ENCODE measurements around the gene C4orf50.

Gene C4orf50

DNA sequence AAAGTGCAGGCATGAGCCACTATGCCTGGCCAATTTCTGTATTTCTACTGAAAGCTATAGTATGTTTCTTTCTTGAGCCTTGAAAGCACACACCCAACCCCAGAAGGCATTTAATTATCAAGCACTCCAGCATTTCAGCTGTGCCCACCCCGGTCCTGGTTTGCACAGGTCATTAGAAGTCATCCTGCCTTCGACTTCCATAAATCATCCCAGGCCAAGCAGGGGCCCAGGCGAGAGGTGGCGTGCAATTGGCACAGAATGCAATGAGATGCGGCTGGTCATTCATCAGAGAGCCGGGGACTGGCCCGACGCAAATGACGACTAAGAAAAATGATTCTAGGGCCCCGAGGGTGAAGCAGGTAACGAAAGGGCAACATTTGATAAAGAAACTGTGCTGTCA, 100.6 kb downstream of the C4orf50 start:
- DNase-seq = no peak

DNA sequence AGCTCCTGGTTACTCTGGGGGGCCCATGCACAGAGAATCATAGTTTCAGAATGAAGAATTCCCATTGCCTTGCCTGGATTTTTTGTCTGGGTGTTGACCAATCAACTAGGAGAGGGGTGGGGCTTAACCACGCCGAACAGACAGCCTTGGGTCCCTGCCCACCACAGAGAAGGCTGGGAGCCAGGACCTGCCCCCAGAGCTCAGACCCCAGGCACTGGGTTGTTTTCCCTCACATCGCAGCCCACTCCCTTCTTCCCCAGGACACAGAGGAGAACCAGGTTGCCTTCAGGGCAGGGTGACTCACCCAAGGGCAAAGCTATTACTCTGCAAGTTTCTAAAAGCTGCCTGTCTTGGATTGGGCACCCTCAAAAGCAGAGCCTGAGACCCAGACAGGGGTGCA, 102.0 kb downstream of the C4orf50 start:
- no peak for DNase-seq

DNA sequence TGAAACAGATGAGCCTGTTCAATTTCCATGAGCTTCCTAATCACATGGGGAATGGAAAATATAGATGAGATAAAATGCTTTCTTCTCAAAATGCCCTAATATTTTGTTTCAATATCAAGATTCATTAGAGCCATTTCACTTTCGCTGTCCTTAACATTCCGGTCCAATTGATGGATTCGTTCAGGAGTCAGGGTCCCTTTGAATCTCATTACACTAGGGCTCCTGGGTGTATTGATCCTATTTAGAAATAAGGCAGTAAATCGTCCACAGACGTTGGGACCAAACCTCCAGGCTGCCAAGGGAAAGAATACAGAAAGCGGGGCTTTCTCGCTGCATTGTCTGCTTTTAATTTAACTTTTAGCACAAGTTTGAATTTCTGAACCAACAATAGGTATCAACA, 104.8 kb downstream of the C4orf50 start:
- no peak for DNase-seq

DNA sequence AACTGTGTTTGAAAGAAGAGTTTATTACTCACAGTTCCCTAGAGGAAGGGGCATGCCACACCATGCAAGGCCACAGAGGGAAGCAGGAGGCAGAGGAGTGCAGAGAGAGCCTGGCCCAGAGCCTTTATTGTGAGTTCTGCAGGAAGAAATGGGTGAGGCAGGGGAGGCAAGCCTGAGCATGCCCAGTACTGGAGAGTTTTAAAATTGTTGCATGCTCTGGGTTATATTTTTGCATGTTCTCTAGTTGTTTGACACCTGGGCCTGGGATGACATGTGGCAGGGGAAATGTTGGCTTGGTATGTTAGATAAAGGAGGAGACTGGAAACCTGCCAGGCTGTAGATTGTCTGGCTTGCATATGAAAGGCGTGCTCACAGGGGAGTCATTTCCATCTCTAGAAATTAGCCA, 105.6 kb downstream of the C4orf50 start:
- no peak for DNase-seq

DNA sequence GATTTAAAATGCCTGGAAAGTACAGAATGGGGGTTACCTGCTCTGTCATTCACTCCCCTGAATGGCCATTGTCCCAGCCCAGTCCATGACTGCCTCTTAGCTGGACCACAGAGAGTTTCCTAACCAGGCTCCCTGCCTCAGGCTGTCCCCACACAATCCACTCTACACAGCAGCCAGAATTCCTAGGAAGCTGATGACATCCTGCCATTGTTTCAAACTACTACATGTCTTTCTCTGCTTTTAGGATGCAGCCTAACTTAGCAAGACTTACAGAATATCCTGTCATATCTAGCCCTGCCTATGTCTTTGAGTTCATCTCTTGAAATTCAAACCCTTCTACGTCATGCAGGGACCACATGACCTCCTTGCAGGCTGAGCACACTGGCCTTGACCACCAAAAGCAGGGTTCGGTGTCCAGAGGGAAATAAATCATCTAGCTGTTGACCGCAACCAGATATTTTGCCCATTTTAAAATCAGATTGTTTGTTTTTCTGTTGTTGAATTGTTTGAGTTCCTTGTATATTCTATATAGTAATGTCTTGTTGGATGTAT, 109.3 kb downstream of the C4orf50 start:
- DNase-seq = no peak

DNA sequence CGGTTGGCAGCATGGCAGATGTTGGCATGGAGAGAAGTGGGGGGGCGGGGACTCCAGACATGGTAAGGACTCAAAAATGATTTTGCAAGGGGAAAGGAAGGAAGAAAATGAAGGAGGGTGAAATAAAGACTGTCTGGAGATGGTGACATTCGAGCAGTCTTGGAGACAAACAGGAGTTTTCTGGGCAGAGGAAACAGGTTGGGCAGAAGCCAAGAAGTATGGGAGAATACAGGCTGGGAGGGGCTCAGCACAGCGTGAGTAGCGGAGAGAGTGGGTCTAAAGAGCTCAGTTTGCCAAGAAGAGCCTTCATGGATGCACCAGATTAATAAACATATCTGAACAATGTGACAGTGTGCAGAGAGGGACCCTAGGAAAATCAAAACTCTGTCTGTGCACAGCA, 112.0 kb downstream of the C4orf50 start:
- no peak for DNase-seq

DNA sequence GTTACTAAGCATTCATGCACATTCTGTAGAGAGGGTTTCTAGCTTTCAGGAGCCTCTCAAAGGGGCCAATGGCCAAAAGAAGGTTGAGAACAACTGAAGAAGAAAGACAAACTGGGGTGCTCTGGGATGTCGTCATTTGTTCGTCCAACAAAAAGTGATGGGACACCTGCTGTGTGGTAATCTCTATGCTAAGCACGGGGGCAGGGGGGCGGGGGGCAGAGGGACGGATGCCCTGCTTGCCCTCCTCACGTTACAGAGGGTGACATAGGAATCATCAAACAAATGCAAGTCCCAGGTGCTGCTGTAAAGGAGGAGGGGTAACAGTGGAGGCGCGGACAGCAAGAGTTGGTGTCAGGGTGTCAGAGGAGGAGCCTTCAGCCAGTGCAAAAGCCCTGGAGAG, 112.5 kb downstream of the C4orf50 start:
- no peak for DNase-seq

DNA sequence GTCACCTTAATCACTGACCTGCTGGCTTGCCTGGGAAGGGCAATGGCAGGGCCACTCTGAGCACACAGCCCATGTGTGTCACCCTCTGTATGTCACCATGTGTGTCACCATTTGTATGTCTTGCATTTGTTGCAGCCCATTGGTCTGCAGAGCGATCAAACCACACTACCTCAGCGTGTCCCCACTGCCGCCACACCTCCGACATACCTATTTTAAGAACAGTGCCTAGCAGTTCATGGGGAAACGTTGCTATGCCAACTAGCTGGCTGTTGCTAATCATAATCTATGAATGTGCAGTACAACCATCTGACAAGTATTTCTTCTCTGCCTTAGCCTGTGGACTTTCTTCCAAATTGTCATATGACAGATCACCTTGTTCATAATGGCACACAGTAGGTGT, 117.4 kb downstream of the C4orf50 start:
- DNase-seq = no peak

DNA sequence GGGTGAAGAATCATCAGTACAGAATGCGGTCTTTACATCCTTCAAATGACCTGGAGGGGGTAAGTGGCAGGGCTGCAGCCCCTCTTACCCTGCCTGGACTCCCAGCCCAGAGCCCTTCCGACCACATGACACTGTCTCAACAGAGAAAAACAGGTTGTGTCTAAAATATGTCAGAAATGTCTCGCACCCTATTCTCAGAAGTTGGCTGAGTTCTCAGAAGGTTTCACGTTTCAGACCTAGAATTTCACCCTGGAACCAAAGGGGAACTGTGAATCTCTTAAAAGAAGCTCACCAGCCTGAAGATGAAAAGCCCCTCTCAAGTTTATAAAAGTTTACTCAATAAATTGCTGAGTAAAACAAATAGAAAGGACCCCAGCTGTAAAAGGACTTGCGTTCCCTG, 118.3 kb downstream of the C4orf50 start:
- no peak for DNase-seq

DNA sequence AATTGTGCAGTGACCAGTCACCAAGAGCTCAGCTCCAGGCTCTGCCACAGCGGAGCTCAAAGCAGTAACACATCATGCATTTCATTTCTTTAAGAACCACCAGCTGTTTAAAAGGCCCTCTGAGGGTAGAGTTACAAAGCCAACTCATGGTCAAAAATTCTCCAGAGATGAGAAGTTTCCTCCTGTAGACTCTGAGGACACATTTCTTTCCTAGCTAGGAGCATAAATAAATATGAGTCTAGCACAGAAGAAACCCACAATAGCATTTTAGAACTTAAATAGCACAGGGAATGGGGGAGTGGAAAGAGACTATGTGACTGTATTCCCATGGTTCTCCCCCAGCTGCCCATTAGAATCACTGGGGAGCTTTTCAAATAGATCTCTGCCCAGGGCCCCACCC, 118.8 kb downstream of the C4orf50 start:
- DNase-seq = no peak

DNA sequence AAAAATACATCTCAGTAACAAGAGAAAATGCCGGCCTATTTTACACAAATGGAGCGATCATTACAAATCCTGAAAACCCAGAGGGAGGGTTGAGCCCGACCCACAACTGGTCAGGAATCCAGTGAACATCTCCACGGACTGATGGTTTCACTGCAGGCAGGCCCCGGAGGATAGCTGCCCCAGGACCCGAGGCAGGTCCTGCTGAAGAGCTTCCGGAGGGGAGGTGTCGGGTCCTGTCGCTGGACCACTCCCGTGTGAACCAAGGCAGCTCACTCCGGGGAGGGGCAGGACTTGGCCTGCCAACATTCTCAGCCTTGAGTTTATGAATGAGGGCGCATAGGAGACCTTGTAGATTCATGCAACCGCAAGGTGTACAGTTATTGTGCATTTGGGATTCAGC, 120.6 kb downstream of the C4orf50 start:
- DNase-seq = no peak

DNA sequence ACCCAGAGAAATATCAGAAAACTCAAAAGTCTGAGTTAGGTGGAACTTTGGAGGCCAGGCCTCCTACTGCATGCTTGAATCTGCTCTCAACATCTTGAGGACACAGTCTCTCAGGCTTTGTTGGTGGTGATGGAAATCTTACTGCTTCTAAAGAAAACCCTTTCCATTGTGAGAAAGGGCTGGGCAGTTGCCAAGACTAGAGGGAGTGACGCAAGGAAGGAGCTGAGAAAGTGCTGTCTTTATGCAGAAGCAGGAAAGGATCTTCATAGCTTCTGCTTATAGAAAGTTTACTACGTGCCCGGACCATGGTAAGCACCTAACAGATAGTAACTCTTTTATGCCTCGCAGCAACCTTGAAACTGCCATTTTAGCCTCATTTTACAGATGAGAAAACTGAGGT, 122.9 kb downstream of the C4orf50 start:
- no peak for DNase-seq

DNA sequence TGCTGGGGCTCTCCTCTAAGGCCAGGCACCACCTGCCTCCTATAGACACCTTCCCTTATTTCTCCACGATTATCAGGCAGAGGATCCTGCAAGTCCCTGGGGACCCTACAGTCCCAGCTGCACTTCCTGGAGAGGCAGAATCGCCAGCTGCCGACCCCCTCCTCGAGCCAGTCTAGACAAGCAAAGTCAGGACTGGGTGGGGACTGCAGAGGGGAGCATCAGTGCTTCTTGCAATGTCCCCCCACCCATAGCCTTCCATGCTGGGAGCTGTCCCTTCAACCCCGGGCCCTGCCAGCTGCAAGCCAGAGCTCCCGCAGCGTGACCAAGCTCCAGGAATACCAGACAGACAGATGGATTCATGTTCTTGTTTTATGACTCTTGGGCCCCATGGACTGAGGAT, 124.0 kb downstream of the C4orf50 start:
- no peak for DNase-seq

DNA sequence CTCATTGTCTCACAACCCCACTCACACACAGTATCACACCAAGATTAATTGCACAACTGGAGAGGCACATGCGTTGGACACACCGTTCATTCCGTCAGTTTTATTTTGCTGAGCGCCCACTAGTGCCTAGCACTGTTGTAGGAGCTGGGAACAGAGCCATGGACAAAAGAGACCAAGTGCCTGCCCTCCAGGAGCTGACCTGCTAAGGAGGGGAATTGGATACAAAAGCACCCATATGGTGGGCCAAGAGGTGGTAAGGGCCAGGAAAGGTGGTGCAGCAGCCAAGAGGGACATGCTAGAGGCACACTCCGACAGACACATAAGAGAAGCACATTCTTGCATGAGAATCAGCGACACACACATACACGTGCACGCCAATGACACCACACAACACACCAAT, 124.6 kb downstream of the C4orf50 start:
- DNase-seq = no peak

DNA sequence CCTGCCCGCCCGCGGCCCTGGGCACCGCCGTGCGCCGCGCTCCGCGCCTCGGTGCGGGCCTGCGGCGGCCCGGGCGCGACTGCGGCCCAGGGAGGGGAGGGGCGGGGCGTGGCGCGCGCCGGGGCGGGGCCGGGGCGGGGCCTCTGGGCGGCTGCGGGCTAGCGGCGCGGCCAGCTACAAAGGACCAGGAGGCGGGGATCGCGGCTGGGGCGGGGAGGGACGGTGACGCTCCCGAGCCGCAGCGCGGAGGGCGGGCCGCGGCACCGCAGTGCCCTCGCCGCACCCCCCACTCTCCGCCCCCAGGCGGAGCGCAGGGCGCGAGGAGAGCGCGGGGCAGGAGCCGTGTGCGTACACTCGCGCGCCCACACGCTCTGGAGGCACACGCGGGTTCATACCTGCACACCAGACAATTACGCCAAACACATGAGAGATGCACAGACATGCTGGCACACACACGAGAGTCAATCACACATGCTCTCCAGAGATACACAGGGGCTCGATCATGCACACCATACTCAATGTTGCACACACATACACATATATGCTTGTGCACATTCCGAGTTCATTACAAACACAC, 125.1 kb downstream of the C4orf50 start, which contains the start of gene CRMP1:
TSS of gene CRMP1 (minus strand) at position 83 of the 577 bp plus-strand sequence. CDS start 117 bp downstream, outside the sequence.
- peak in 1 of 5 experiments; percentile 12 for DNase-seq

DNA sequence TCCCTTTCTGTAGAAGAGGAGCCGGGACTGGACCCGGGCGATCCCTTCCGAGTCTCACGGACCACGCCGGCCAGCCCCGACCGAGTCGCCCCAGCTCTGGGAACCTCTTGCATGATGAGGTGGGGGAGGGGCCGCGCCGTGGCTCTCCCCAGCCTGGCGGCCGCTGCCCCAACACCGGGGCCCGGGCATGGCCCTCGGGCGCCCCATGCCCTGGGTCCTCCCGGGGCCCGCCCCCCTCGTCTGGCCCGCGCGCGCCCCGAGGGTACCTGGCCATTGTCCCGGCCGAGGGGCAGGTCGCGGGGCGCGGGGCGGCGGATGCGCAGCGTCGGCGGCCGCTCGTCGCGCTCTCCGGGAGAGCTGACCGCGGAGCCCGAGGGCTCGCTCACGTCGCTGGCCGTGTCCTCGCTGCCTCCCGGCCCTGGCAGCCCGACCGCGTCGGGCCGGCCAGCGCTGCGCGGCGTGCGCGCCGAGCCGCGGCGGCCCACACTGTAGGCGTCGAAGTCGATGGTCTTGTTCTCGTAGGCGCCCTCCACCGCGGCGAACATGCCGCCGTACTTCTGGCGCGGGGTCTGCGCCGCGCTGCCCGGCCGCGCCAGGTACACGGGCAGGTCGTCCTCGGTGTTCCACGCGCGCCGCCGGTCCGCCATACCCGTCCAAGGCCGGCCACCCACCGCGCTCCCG, 125.8 kb downstream of the C4orf50 start:
- DNase-seq = no peak

DNA sequence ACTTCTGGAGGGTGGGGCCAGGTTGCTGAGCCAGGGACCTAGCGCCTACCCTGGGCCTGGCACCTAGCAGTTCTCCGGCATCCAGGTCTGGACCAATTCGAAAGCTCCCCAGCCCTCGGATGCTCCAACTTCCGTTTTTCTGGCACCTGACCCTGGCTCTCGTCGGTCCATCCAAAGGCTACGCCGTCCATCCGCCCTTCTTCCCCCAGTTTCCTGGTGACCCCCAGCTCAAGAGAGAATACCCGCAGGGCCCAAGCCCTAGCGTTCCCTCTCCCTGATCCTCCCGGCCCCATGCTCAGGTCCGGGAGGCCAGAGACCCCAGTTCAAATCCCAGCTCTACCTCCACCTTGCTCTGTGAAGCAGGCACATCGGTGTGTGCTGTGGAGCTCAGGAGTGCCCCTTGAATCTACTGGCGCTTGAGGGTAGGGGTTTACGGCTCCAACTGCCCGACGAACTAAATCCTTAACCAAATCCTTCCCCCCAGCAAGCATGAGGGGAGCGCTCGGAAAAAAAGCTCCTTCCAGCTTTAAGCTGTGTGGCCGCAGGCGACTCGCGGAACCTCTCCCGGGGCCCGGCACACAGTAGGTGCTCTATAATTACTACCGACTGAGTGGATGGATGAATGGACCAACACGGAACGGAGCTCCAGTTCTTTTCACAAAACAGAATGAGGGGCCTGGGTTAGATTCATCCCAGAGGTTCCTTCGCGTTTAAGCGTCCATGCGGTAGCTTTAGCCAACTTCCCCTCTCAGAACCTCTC, 126.5 kb downstream of the C4orf50 start:
- no peak for DNase-seq

DNA sequence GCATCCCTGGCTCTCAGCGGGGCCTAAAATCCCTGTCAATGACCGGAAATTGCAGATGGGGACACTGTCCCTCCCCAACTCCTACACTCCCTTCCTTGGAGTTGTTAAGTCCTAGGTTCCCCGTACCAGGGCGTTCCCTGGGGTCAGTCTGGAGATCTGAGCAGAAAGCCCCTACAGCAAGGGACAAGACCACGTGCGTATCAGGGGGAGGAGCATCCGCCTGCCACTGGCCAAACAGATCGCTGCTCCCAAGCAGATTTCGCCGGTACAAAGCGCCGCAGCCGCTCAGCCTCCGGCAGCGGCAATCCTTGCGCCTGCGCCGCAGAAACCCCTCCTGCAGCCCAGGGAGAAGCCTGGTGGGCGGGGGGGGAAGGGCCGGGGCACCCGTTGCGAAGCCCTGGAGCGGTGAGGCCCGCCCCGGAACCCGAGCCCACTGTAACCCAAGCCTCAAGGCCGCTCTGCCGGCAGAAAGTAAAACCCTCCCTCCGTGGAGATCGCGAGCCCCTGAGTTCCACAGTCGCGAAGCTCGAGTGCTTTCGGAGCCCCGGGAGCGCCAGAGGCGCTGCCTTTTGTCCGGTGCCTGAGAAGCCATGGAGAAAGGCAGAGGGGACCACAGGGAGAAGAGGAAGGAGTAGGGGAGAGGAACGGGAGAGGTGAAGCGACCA, 128.0 kb downstream of the C4orf50 start:
- no peak for DNase-seq

DNA sequence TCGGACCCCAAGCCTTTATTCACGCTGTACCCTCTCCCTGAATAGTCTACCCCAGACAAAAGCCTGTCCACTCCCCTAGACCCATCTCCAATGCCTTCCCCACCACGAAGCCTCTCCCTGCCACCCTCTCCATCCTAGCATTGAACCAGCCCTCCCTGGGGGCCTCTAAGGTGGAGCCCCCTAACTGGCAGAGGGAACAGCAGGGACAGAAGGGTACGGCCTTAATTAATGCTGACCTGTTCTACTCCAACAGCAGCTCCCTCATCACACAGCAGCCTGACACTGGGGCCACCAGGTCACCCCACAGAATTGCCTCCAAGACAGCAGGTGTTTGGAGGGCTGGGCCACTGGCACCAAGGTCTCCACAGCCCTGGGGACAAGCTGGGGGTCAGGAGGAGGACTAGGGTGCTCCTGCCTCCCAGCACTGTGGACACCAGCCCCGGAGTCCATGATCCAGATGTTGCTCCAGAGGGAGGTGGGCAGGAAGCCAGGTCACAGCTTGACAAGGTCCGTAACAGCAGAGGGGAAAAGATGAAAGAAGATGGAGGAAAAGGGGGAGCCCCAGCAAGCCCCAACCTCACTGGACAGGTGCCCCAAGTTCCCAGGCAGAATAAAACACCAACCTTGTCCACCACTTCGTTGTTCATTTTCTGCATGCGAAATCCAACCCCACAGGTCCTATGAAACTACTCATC, 129.1 kb downstream of the C4orf50 start:
- DNase-seq = no peak

DNA sequence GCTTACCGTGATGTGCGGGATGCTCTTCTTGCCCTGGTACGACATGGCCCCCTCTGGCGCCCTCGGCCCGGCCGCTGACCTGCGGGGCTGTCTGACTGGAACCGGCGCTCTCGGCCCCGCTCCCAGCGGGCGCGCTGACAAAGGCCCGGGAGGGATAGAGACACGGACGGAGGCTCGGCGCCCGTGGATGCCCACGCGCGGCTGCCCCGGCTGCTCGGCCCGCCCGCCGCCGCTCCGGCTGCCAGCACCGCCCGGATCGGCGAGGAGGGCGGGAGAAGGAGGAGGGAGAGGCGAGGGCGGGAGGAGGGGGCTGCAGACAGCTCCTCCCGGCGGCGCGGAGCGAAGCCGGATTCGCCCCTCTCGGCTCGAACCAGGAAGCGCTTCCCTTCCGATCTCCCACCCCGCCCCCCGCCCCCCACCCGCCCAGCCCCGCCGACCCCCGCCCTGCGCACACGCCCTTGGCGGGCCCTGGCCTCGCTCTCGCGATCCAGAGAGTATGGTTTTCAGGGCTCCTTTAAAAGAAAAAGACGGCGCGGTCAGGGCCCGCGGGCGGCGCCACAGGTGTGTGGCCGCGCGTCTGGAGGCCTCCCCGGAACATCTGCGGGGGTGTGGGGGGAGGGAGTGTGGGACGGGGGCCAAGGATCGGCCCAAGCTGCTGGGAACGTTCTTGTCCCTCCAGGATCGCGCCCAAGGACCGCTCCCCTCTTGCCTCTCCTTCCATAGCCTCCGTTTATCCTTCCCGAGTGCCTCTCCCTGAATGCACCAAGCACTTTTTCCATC, 129.8 kb downstream of the C4orf50 start:
- no peak for DNase-seq

DNA sequence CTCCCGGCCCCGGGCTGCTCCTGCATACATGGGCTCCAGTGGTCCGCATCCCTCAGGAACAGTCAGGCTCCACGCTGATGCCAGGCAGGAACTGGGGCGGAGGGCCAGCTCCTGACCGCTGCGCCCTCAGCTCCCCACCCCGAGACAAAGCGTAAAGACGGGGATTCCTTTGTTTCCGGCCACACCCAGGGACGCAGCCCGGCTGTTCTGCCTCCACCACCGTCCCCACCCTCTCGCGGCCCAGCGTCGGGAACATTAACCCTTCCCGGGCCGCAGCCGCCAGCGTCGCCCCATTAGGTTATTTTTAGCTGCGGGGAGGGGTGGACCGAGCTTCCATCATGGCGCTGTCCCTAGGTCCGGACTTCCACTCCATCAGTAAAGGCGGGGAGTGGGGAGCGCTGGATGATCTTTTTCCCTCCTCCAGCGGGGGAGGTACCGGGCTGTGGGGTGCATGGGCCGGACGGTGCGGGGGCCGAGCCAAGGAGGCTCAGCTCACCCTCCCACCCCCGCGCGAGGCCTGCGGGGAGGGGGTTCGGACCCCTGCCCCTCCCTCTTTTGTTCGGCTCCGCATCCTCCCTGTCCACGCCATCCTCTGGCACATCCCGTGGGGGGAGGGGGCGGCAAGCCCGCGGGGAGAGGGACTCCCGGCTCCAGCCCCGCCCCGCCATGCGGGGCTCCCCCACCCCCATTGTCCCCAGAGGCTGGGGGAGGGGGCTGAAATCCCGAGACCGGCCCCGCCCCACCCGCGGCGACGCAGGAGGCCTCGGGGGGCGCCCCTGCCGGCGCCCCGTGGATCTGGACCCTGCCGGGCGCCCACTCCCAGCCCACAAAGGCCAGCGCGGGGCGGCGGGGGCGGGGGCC, 130.6 kb downstream of the C4orf50 start:
- no peak for DNase-seq
